ENCODE data around the gene RPTOR. TPM values are rescaled to one million over a fixed set of nuclear protein-coding genes. Genes with fewer than 3 reads are reported as not detected.
"Not testable (repeated sequence)": the region's sequence is repeated elsewhere in the genome, so short reads cannot be mapped to it uniquely, and the experiment has no call there.

RPTOR gene
- total and polyA plus RNA-seq, 4 experiments from 2014 or later, result 2.4 to 51.8 (median 29.6) TPM

DNA sequence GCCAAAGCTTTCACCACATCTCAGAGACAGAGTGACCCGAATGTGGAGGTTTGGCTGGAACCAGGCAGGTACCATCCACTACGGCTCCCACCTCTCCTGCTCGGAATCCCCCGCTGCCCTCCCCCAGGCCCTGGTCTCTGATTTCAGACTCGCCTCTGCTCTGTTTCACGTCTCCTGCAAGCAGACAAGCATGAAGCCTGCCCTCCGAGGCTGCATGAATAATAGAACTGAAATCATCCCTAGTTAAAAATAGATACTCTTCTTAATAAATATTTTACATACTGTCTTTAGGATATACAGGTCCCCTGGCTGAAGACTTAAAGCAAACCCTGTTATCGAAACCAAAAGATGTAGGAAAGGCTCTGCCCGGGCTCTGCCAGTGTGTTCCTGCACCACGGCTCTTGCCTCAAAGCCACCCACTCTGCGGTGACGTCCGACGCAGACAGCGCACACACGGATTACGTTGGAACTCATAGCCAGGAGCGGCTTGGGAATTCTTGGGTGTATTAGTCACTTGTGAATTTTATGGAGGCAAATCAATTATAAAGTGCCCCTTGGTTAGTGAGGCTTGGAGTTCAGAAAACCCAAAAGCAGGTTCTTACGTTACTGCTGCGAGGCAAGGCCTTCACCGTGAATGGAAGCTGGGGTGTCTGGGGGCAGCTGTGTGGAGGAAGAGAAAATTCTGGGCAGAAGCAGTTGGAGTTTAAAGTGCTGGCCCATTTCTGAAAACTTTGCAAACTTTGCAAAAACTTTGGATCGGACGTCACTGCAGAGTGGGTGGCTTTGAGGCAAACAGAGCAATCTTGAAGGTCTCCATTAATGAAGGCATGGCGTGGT is 42.7 kb upstream of the RPTOR start:
- POLR2A ChIA-PET (ENCODE audit: partially characterized antibody), result no interaction called here
- H3K27me3 Mint-ChIP-seq, result peaks cover 12 to 22% of the 10 kb centered on the region in 2 donors
- no peak overlapping the region for H3K27ac ChIP-seq (ENCODE audit: low read depth, low read length)
- CTCF ChIA-PET (ENCODE audit: partially characterized antibody), result no interaction called here
- H3K9me3 Mint-ChIP-seq, result peaks cover 0 to 2% (median 0%) of the 10 kb centered on the region in 8 donors
- H3K27ac Mint-ChIP-seq, result no peak overlapping the region
- no peaks in the 10 kb centered on the region for H3K36me3 Mint-ChIP-seq
- H3K4me1 Mint-ChIP-seq, result peaks cover 7 to 11% (median 7%) of the 10 kb centered on the region in 4 donors
- H3K27me3 ChIP-seq (ENCODE audit: insufficient read depth, low read length), result no peaks in the 10 kb centered on the region
- H3K9me3 ChIP-seq (ENCODE audit: control insufficient read depth in 1 of 2, low read length in 2 of 2), result no peaks in the 10 kb centered on the region
- no peak for DNase-seq
- H3K4me1 ChIP-seq (ENCODE audit: insufficient read depth, low read length), result no peaks in the 10 kb centered on the region
- intact Hi-C loops (cut with micrococcal nuclease), result no loop called here
- no peak overlapping the region for H3K4me3 Mint-ChIP-seq
- no peak overlapping the region for H3K4me3 ChIP-seq (ENCODE audit: low read length in 2 of 2)
- no peaks in the 10 kb centered on the region for H3K36me3 ChIP-seq (ENCODE audit: insufficient read depth, low read length)

DNA sequence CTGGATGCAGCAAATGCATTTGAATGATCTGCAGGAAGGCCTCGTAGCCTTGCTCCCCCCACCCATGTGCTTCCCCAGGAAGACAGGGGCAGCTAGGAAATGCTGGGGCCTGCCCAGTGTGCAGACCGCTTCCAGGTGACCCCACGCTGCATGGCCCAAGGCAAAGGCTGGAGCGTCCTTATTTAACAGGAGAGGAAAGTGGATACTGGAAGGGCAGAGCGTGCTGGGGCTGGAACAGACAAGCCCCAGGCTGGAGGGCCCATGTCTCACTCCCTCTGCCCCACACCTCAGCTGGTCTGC is 42.1 kb upstream of the RPTOR start:
- Histone ChIP-seq H3K36me3 (ENCODE audit: insufficient read depth, low read length) (no peaks in the 10 kb centered on the region), H3K27me3 (ENCODE audit: insufficient read depth, low read length) (no peaks in the 10 kb centered on the region), H3K27ac (ENCODE audit: low read depth, low read length) (no peak overlapping the region), H3K9me3 (ENCODE audit: control insufficient read depth in 1 of 2, low read length in 2 of 2) (no peaks in the 10 kb centered on the region), H3K4me1 (ENCODE audit: insufficient read depth, low read length) (no peaks in the 10 kb centered on the region), H3K4me3 (ENCODE audit: low read length in 2 of 2) (no peak overlapping the region)
- peaks cover 3 to 6% (median 4%) of the 10 kb centered on the region in 4 donors for H3K4me1 Mint-ChIP-seq
- H3K9me3 Mint-ChIP-seq, result peaks cover 0 to 2% (median 0%) of the 10 kb centered on the region in 8 donors
- H3K36me3 Mint-ChIP-seq, result no peaks in the 10 kb centered on the region
- POLR2A ChIA-PET (ENCODE audit: partially characterized antibody), result no interaction called here
- H3K4me3 Mint-ChIP-seq, result no peak overlapping the region
- H3K27me3 Mint-ChIP-seq, result peaks cover 12 to 19% of the 10 kb centered on the region in 2 donors
- intact Hi-C loops (cut with micrococcal nuclease), result no loop called here
- DNase-seq, result no peak
- CTCF ChIA-PET (ENCODE audit: partially characterized antibody), result no interaction called here
- no peak overlapping the region for H3K27ac Mint-ChIP-seq

DNA sequence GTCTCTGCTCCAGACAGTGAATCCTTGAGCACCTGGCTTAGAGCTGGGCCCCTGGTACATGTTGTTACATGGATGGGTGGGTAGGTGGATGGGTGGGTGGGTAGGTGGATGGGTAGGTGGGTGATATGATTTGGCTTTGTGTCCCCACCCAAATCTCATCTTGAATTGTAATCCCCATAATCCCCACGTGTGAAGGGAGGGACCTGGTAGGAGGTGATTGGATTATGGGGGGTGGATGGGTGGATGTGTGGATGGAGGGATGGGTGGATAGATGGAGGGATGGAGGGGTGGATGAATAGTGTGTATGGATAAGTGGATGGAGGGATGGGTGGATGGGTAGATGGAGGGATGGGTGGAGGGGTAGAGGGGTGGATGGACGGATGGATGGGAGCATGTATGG is 41.6 kb upstream of the RPTOR start:
- no peak overlapping the region for H3K4me3 Mint-ChIP-seq
- H3K9me3 ChIP-seq (ENCODE audit: control insufficient read depth in 1 of 2, low read length in 2 of 2), result no peaks in the 10 kb centered on the region
- H3K27me3 ChIP-seq (ENCODE audit: insufficient read depth, low read length), result no peaks in the 10 kb centered on the region
- CTCF ChIA-PET (ENCODE audit: partially characterized antibody), result no interaction called here
- H3K27ac ChIP-seq (ENCODE audit: low read depth, low read length), result no peak overlapping the region
- H3K36me3 ChIP-seq (ENCODE audit: insufficient read depth, low read length), result no peaks in the 10 kb centered on the region
- intact Hi-C loops (cut with micrococcal nuclease), result no loop called here
- H3K27me3 Mint-ChIP-seq, result peaks cover 12 to 15% of the 10 kb centered on the region in 2 donors
- H3K4me1 Mint-ChIP-seq, result peaks cover 0 to under 1% (median 0%) of the 10 kb centered on the region in 4 donors
- H3K27ac Mint-ChIP-seq, result no peak overlapping the region
- H3K36me3 Mint-ChIP-seq, result no peaks in the 10 kb centered on the region
- no peak for DNase-seq
- peaks cover 0 to 2% (median 0%) of the 10 kb centered on the region in 8 donors for H3K9me3 Mint-ChIP-seq
- POLR2A ChIA-PET (ENCODE audit: partially characterized antibody), result no interaction called here
- H3K4me3 ChIP-seq (ENCODE audit: low read length in 2 of 2), result no peak overlapping the region
- no peaks in the 10 kb centered on the region for H3K4me1 ChIP-seq (ENCODE audit: insufficient read depth, low read length)

DNA sequence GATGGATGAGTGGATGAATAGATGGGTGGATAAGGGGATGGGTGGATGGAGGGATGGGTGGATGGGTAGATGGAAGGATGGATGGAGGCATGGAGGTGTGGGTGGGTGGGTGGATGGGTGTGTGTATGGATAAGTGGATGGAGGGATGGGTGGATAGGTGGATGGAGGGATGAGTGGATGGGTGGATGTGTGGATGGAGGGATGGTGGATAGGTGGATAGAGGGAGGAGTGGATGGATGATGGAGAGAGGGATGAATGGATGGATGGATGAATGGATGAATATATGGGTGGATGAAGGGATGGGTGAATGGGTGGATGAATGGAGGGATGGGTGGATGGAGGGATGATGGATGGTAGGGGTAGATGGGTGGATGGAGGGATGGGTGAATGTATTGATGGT is 40.7 kb upstream of the RPTOR start:
- H3K27ac ChIP-seq (ENCODE audit: low read depth, low read length), result no peak overlapping the region
- peaks cover 0 to 2% (median 0%) of the 10 kb centered on the region in 8 donors for H3K9me3 Mint-ChIP-seq
- intact Hi-C loops (cut with micrococcal nuclease), result no loop called here
- ChIA-PET CTCF (ENCODE audit: partially characterized antibody) (no interaction called here), POLR2A (ENCODE audit: partially characterized antibody) (no interaction called here)
- H3K4me3 ChIP-seq (ENCODE audit: low read length in 2 of 2), result no peak overlapping the region
- H3K27ac Mint-ChIP-seq, result no peak overlapping the region
- H3K9me3 ChIP-seq (ENCODE audit: control insufficient read depth in 1 of 2, low read length in 2 of 2), result no peaks in the 10 kb centered on the region
- H3K4me1 ChIP-seq (ENCODE audit: insufficient read depth, low read length), result no peaks in the 10 kb centered on the region
- H3K36me3 Mint-ChIP-seq, result no peaks in the 10 kb centered on the region
- DNase-seq, result no peak
- H3K4me3 Mint-ChIP-seq, result no peak overlapping the region
- H3K36me3 ChIP-seq (ENCODE audit: insufficient read depth, low read length), result no peaks in the 10 kb centered on the region
- H3K27me3 ChIP-seq (ENCODE audit: insufficient read depth, low read length), result no peaks in the 10 kb centered on the region
- peaks cover 12 to 14% of the 10 kb centered on the region in 2 donors for H3K27me3 Mint-ChIP-seq
- H3K4me1 Mint-ChIP-seq, result no peaks in the 10 kb centered on the region

DNA sequence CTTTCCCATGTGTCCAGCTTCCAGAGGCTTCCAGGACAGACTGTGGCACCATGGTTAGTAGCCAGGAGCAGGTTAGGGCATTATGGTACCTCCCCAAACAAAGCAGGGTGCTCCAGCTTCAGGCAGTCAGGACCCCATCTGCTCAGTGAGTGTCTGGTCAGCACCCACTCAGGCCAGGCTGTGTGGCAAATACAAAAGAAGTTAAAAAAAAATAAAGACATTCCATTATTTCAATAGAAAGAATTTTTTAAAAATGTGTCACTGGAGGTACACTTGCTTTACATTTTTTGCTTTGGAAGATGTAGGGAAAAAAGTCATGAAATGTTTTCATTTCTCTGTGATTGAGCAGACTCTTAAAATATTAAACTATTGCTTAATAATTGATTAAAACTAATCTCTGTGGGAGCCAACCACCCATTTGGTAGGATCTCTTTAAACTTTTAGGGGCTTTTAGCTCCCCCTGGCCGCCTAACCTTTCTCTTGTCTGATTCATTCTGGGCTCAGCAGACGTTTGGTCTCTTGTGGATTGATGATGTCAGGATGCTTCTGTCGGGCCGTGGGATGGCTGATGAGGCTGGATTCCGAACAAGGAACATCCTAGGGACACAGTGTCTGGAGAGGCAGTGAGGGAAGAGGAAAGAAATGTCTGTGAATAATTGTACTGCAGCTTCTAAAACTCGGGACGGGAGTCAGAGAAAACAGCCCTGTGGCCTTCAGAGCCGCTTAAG is 39.8 kb upstream of the RPTOR start:
- Histone ChIP-seq H3K27ac (ENCODE audit: low read depth, low read length) (no peak overlapping the region), H3K4me3 (ENCODE audit: low read length in 2 of 2) (no peak overlapping the region), H3K27me3 (ENCODE audit: insufficient read depth, low read length) (no peaks in the 10 kb centered on the region), H3K9me3 (ENCODE audit: control insufficient read depth in 1 of 2, low read length in 2 of 2) (no peaks in the 10 kb centered on the region), H3K36me3 (ENCODE audit: insufficient read depth, low read length) (no peaks in the 10 kb centered on the region), H3K4me1 (ENCODE audit: insufficient read depth, low read length) (no peaks in the 10 kb centered on the region)
- peaks cover 0 to 2% (median 0%) of the 10 kb centered on the region in 8 donors for H3K9me3 Mint-ChIP-seq
- no peaks in the 10 kb centered on the region for H3K36me3 Mint-ChIP-seq
- peaks cover 12 to 14% of the 10 kb centered on the region in 2 donors for H3K27me3 Mint-ChIP-seq
- no peak for DNase-seq
- H3K4me1 Mint-ChIP-seq, result no peaks in the 10 kb centered on the region
- ChIA-PET POLR2A (ENCODE audit: partially characterized antibody) (no interaction called here), CTCF (ENCODE audit: partially characterized antibody) (no interaction called here)
- intact Hi-C loops (cut with micrococcal nuclease), result no loop called here
- no peak overlapping the region for H3K27ac Mint-ChIP-seq
- no peak overlapping the region for H3K4me3 Mint-ChIP-seq

DNA sequence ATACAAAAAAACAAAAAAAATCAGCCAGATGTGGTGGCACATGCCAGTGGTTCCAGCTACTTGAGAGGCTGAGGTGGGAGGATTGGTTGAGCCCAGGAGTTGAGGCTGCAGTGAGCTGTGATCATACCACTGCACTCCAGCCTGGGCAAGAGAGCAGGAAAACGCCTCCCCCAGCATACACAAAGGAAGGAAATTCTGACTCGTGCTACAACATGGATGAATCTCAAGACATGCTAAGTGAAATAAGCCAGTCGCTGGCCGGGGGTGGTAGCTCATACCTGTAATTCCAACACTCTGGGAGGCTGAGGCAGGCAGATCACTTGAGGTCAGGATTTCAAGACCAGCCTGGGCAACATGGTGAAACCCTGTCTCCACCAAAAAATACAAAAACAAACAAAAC is 37.5 kb upstream of the RPTOR start:
- H3K9me3 Mint-ChIP-seq; POLR2A ChIA-PET (ENCODE audit: partially characterized antibody); CTCF ChIA-PET (ENCODE audit: partially characterized antibody); DNase-seq; intact Hi-C loops (cut with micrococcal nuclease); H3K27ac ChIP-seq (ENCODE audit: low read depth, low read length); H3K27ac Mint-ChIP-seq; H3K27me3 ChIP-seq (ENCODE audit: insufficient read depth, low read length); H3K4me3 Mint-ChIP-seq; H3K4me1 ChIP-seq (ENCODE audit: insufficient read depth, low read length); H3K36me3 Mint-ChIP-seq; H3K4me3 ChIP-seq (ENCODE audit: low read length in 2 of 2); H3K9me3 ChIP-seq (ENCODE audit: control insufficient read depth in 1 of 2, low read length in 2 of 2); H3K4me1 Mint-ChIP-seq; H3K36me3 ChIP-seq (ENCODE audit: insufficient read depth, low read length): not testable (repeated sequence)
- peaks cover 9 to 12% of the 10 kb centered on the region in 2 donors for H3K27me3 Mint-ChIP-seq

DNA sequence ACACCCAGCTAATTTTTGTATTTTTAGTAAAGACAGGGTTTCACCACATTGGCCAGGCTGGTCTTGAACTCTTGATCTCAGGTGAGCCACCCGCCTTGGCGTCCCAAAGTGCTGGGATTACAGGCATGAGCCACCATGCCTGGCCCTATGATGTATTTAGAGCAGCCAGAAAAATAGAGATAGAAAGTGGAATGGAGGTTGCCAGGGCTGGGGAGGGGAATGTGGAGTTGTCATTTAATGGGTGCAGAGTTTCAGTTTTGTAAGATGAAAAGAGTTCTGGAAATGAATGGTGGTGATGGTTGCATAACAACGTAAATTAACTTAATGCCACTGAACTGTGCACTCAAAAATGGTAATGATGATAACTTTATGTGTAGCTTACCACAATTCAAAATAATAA is 36.7 kb upstream of the RPTOR start:
- H3K4me1 ChIP-seq (ENCODE audit: insufficient read depth, low read length), result no peaks in the 10 kb centered on the region
- CTCF ChIA-PET (ENCODE audit: partially characterized antibody), result no interaction called here
- H3K27me3 ChIP-seq (ENCODE audit: insufficient read depth, low read length), result no peaks in the 10 kb centered on the region
- no peak overlapping the region for H3K27ac ChIP-seq (ENCODE audit: low read depth, low read length)
- intact Hi-C loops (cut with micrococcal nuclease), result no loop called here
- no peak overlapping the region for H3K4me3 Mint-ChIP-seq
- H3K27me3 Mint-ChIP-seq, result peaks cover 8 to 9% of the 10 kb centered on the region in 2 donors
- H3K9me3 Mint-ChIP-seq, result no peaks in the 10 kb centered on the region
- H3K4me3 ChIP-seq (ENCODE audit: low read length in 2 of 2), result no peak overlapping the region
- no peaks in the 10 kb centered on the region for H3K36me3 ChIP-seq (ENCODE audit: insufficient read depth, low read length)
- no peaks in the 10 kb centered on the region for H3K4me1 Mint-ChIP-seq
- no peak overlapping the region for H3K27ac Mint-ChIP-seq
- no peaks in the 10 kb centered on the region for H3K36me3 Mint-ChIP-seq
- no peak for DNase-seq
- POLR2A ChIA-PET (ENCODE audit: partially characterized antibody), result no interaction called here
- no peaks in the 10 kb centered on the region for H3K9me3 ChIP-seq (ENCODE audit: control insufficient read depth in 1 of 2, low read length in 2 of 2)

Data from CD4-positive, alpha-beta memory T cell (primary cell).